OCI-LY3 (cell line): ENCODE data around the gene PCNX2.

ENCODE experiments used
- H2AFZ ChIP-seq: fragments of 200-600, 300-600 bp; shearing (Covaris generic); 2 replicates; pipeline ENCODE4 v1.6.0; 2014; ENCODE audit warnings: antibody characterized with exemption, low read depth, low read length
- H3K27ac ChIP-seq: fragments of 200-600, 300-600 bp; sonication (generic); 2 replicates; pipeline ENCODE4 v1.5.1; 2014; ENCODE audit warnings: mild to moderate bottlenecking, low read length, moderate library complexity, mixed read lengths
- H3K27me3 ChIP-seq: fragments of 200-600, 300-600 bp; sonication (generic); 2 replicates; pipeline ENCODE4 v1.6.1; 2014; ENCODE audit warnings: low read depth, low read length, mixed read lengths
- H3K36me3 ChIP-seq: fragments of 200-600, 300-600 bp; sonication (generic); replicated peaks from 2 replicates; pipeline ENCODE3; 2014; ENCODE audit warnings: low read depth, low read length, mixed read lengths
- H3K4me1 ChIP-seq: fragments of 300-600, 200-600 bp; sonication (generic); 2 replicates; pipeline ENCODE4 v1.6.1; 2014; ENCODE audit warnings: low read length, mixed read lengths
- H3K4me2 ChIP-seq: fragments of 200-600, 300-600 bp; sonication (generic); 2 replicates; pipeline ENCODE4 v1.6.1; 2014; ENCODE audit warnings: low read length, mixed read lengths
- H3K4me3 ChIP-seq: fragments of 300-600, 200-600 bp; sonication (generic); 2 replicates; pipeline ENCODE4 v1.5.1; 2014; ENCODE audit warnings: antibody characterized with exemption, mild to moderate bottlenecking, low read length, moderate library complexity
- H3K79me2 ChIP-seq: fragments of 300-600, 200-600 bp; shearing (Covaris generic); 2 replicates; pipeline ENCODE4 v1.6.1; 2014; ENCODE audit warnings: mild to moderate bottlenecking, low read length, mixed read lengths
- H3K9ac ChIP-seq: fragments of 300-600, 200-600 bp; shearing (Covaris generic); 2 replicates; pipeline ENCODE4 v1.6.0; 2014; ENCODE audit warnings: mild to moderate bottlenecking, low read length, moderate library complexity
- H3K9me3 ChIP-seq: fragments of 200-600, 300-600 bp; shearing (Covaris generic); 2 replicates; pipeline ENCODE4 v1.6.1; 2014; ENCODE audit warnings: low read length, mixed read lengths; ENCODE audit not compliant: insufficient read depth
- H4K20me1 ChIP-seq: fragments of 200-600, 300-600 bp; sonication (generic); 2 replicates; pipeline ENCODE4 v1.6.1; 2016; ENCODE audit warnings: low read length, mixed read lengths; ENCODE audit not compliant: insufficient read depth
- CTCF ChIP-seq: fragments of 200-600, 300-600 bp; sonication (generic); IDR thresholded peaks from 2 replicates; pipeline ENCODE4 v1.5.1; 2014; ENCODE audit warnings: antibody characterized with exemption, low read length, low read depth
- EZH2phosphoT487 ChIP-seq: fragments of 200-600 bp; shearing (Covaris generic); IDR thresholded peaks from 2 replicates; pipeline ENCODE4 v1.6.1; 2018; ENCODE audit warnings: antibody characterized with exemption, mixed run types, low read depth

Gene PCNX2

GRCh38 chr1:232956081-232956480, 339.4 kb downstream of the PCNX2 start:
- Histone ChIP-seq H3K4me2 (no peak overlapping the region), H3K79me2 (peaks cover 23% of the 10 kb centered on the region), H3K36me3 (peaks cover 33% of the 10 kb centered on the region), H3K4me1 (peaks cover 13% of the 10 kb centered on the region), H3K9me3 (no peaks in the 10 kb centered on the region; the same call in 1 of the 2 replicates), H3K27me3 (no peaks in the 10 kb centered on the region), H3K27ac (no peak overlapping the region), H2AFZ (no peak overlapping the region), H4K20me1 (no peaks in the 10 kb centered on the region), H3K4me3 (no peak overlapping the region), H3K9ac (no peak overlapping the region)
- TF ChIP-seq CTCF: no peak
- no peak for TF ChIP-seq EZH2phosphoT487

- H3K27ac ChIP-seq: no peak overlapping the region
- no peak overlapping the region for H2AFZ ChIP-seq
- no peak overlapping the region for H3K4me3 ChIP-seq
- peaks cover 29% of the 10 kb centered on the region for H3K79me2 ChIP-seq
- H3K9me3 ChIP-seq: no peaks in the 10 kb centered on the region; the same call in 1 of the 2 replicates
- H3K9ac ChIP-seq: no peak overlapping the region
- TF ChIP-seq CTCF (no peak), EZH2phosphoT487 (no peak)
- H3K27me3 ChIP-seq: no peaks in the 10 kb centered on the region
- no peak overlapping the region for H3K4me2 ChIP-seq
- H4K20me1 ChIP-seq: no peaks in the 10 kb centered on the region
- H3K36me3 ChIP-seq: peaks cover 33% of the 10 kb centered on the region
- peaks cover 15% of the 10 kb centered on the region for H3K4me1 ChIP-seq
Observed at GRCh38 chr1:232954594-232955365, 340.7 kb downstream of the PCNX2 start.

GRCh38 chr1:232952514-232953499, 342.7 kb downstream of the PCNX2 start:
- no peaks in the 10 kb centered on the region for H4K20me1 ChIP-seq
- no peak overlapping the region for H3K27ac ChIP-seq
- no peak overlapping the region for H3K4me3 ChIP-seq
- H2AFZ ChIP-seq: no peak overlapping the region
- H3K9me3 ChIP-seq: no peaks in the 10 kb centered on the region
- H3K36me3 ChIP-seq: peaks cover 19% of the 10 kb centered on the region
- H3K9ac ChIP-seq: no peak overlapping the region
- peaks cover 29% of the 10 kb centered on the region for H3K79me2 ChIP-seq
- H3K4me2 ChIP-seq: no peak overlapping the region
- TF ChIP-seq CTCF (peak; percentile 60), EZH2phosphoT487 (no peak)
- peaks cover 19% of the 10 kb centered on the region for H3K4me1 ChIP-seq
- no peaks in the 10 kb centered on the region for H3K27me3 ChIP-seq

GRCh38 chr1:232951605-232952004, 343.9 kb downstream of the PCNX2 start:
- TF ChIP-seq CTCF: no peak
- TF ChIP-seq EZH2phosphoT487: no peak
- Histone ChIP-seq H4K20me1 (no peaks in the 10 kb centered on the region), H3K4me1 (peaks cover 19% of the 10 kb centered on the region), H3K36me3 (peaks cover 8% of the 10 kb centered on the region), H3K9ac (peak overlapping the region; percentile 89), H3K27me3 (no peaks in the 10 kb centered on the region), H3K4me3 (peak overlapping the region; percentile 94), H3K9me3 (no peaks in the 10 kb centered on the region), H3K4me2 (peak overlapping the region; percentile 91), H2AFZ (no peak overlapping the region), H3K79me2 (peaks cover 29% of the 10 kb centered on the region), H3K27ac (no peak overlapping the region)
